WERI-Rb-1 (cell line): ENCODE results near the gene LRP1.

Source experiments
- DNase-seq: peaks from one replicate; pipeline ENCODE4 v3.0.0-alpha.2; 2020
- H3K27ac ChIP-seq: fragments of 250-450 bp; sonication (Bioruptor Pico); 2 replicates; pipeline ENCODE4 v1.5.1; 2020; ENCODE audit warnings: mild to moderate bottlenecking, moderate library complexity
- H3K27me3 ChIP-seq: fragments of 250-450 bp; sonication (Bioruptor Pico); 2 replicates; pipeline ENCODE4 v1.5.1; 2021; ENCODE audit warnings: mild to moderate bottlenecking, low read depth, moderate library complexity; ENCODE audit not compliant: insufficient read depth, severe bottlenecking
- H3K36me3 ChIP-seq: fragments of 250-450 bp; sonication (Bioruptor Pico); 2 replicates; pipeline ENCODE4 v1.5.1; 2020; ENCODE audit warnings: mild to moderate bottlenecking, moderate library complexity
- H3K4me3 ChIP-seq: 2 replicates; pipeline ENCODE4 v1.5.1; 2011; ENCODE audit warnings: low read depth, mild to moderate bottlenecking, control low read depth, low read length
- H3K9me3 ChIP-seq: fragments of 250-450 bp; sonication (Bioruptor Pico); 2 replicates; pipeline ENCODE4 v1.5.1; 2021; ENCODE audit warnings: mild to moderate bottlenecking, moderate library complexity; ENCODE audit not compliant: severe bottlenecking
- TF ChIP-seq, protein P1 (sequence below): IDR thresholded peaks from 2 replicates; pipeline ENCODE4 v1.5.1; 2011; ENCODE audit warnings: low read depth, mild to moderate bottlenecking, control low read depth, inconsistent platforms, low read length

Gene LRP1

DNA sequence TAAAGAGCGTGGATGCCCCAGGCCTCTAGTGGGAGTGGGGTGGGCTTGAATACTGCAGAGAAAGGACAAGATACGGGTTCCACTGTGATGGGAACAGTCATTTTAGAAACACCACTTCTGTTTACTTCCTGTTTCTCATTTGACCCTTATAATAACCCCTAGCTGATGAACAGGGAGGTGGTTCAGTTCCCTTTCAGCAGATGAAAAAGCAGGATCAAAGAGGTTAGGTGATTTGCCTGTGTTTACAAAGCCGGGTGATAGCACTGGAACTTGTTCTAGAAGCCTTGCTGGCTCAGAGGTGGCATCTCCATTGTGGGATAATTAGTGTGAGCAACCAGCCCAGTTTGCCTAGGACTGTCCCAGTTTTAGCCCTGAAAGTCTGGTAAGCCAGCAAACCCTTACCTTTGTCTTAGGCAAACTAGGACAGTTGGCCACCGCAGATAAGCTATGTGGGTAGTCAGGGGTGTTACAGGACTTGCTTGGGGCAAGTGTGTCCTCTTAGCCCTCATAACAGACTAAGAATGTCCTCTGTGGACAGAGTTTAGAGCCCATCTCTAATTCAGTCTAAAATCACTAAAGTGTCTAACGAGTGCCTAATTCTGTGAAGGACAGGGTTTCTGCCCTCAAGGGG is 26.6 kb downstream of the LRP1 start:
- Histone ChIP-seq H3K9me3 (no peaks in the 10 kb centered on the region), H3K36me3 (no peaks in the 10 kb centered on the region), H3K27me3 (no peaks in the 10 kb centered on the region), H3K4me3 (no peak overlapping the region), H3K27ac (no peak overlapping the region)
- TF ChIP-seq, protein P1, sequence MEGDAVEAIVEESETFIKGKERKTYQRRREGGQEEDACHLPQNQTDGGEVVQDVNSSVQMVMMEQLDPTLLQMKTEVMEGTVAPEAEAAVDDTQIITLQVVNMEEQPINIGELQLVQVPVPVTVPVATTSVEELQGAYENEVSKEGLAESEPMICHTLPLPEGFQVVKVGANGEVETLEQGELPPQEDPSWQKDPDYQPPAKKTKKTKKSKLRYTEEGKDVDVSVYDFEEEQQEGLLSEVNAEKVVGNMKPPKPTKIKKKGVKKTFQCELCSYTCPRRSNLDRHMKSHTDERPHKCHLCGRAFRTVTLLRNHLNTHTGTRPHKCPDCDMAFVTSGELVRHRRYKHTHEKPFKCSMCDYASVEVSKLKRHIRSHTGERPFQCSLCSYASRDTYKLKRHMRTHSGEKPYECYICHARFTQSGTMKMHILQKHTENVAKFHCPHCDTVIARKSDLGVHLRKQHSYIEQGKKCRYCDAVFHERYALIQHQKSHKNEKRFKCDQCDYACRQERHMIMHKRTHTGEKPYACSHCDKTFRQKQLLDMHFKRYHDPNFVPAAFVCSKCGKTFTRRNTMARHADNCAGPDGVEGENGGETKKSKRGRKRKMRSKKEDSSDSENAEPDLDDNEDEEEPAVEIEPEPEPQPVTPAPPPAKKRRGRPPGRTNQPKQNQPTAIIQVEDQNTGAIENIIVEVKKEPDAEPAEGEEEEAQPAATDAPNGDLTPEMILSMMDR = no peak
- no peak for DNase-seq

DNA sequence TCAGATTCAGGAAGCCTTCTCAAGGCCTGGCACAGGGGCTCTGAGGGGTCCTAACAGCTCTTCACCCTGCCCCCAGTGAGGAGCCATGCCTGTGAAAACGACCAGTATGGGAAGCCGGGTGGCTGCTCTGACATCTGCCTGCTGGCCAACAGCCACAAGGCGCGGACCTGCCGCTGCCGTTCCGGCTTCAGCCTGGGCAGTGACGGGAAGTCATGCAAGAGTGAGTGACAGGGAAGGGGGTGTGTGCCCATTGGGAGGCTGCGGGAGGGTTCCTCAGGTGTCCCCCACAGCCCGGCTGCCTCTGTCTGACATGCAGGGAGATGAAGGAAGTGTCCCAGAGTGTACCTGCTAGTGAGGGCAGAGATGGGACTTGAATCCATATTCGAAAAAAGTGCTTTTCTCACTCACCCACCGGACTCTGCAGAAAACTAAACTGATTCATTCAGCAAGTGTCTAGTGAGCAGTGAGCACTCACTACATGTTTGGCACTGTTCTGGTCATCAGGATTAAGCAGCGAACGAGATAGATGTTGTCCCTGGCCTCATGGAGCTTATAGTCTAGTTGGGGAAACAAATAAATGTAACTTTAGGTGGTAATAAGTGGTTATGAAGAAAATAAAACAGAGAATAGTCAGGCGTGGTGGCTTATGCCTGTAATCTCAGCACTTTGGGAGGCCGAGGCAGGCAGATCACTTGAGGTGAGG is 28.6 kb downstream of the LRP1 start:
- Histone ChIP-seq H3K9me3 (no peaks in the 10 kb centered on the region), H3K36me3 (no peaks in the 10 kb centered on the region; the same call in 1 of the 2 replicates), H3K27me3 (no peaks in the 10 kb centered on the region), H3K27ac (no peak overlapping the region), H3K4me3 (no peak overlapping the region)
- no peak for DNase-seq
- TF ChIP-seq, protein P1 = no peak

DNA sequence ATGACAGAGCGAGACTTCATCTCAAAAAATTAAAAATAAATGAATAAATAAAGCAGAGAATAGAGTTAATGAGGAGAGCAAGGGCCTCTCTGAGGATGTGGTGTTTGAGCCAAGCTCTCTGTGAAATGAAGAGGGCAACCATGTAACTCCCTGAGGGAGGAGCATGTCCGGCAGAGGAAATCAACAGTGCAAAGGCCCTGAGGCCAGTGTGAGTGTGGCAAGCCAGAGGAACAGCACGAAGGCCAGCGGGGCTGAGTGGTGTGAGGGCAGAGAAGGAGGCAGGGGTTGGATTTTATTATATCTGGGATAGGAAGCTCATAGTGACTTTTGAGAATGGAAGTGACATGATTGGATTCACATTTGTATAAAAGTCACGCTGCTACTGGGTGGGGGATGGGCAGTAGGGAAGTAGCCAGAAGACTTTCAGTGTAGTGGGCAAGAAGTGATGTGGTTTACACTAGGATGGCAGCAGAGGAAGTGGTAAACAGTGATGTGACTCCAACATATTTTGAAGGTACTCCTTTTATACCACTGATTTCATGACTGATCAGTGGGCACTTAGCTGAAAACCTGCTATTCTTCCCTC is 29.4 kb downstream of the LRP1 start:
- Histone ChIP-seq H3K36me3 (no peaks in the 10 kb centered on the region; the same call in 1 of the 2 replicates), H3K27me3 (no peaks in the 10 kb centered on the region), H3K27ac (no peak overlapping the region), H3K4me3 (no peak overlapping the region), H3K9me3 (no peaks in the 10 kb centered on the region)
- TF ChIP-seq, protein P1 = no peak
- no peak for DNase-seq

DNA sequence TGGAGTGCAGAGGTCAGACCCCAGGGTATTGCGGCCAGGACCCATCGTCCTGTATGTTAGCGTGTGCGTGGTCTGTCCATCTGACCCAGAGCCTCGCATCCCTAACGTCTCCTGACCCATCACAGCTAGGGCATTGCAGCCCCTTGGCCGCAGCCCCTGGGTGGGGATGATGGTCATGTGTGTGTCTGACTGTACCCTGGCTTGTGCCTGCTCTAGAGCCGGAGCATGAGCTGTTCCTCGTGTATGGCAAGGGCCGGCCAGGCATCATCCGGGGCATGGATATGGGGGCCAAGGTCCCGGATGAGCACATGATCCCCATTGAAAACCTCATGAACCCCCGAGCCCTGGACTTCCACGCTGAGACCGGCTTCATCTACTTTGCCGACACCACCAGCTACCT is 29.9 kb downstream of the LRP1 start:
- H3K9me3 ChIP-seq = no peaks in the 10 kb centered on the region
- no peak for DNase-seq
- H3K4me3 ChIP-seq = no peak overlapping the region
- TF ChIP-seq, protein P1 = no peak
- no peaks in the 10 kb centered on the region; the same call in 1 of the 2 replicates for H3K36me3 ChIP-seq
- no peaks in the 10 kb centered on the region for H3K27me3 ChIP-seq
- H3K27ac ChIP-seq = no peak overlapping the region

DNA sequence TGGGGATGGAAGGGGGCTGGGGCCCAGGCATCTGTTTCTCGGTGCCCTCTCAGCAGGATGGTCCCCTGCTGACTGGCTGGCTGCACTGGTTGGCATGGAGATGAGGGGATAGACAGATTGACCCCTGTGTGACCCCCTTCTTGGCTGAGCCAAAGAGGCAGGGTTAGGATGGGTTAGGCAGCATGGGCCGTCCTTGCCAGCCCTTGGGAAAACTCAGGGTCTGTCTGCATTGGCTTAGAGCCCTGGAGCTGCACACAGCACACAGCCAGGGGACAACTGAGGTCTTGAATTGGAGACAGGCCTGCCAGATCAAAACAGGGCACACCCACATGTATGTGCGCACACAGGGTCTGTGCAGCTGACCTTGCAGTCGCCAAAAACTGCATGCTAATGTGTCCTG is 30.4 kb downstream of the LRP1 start:
- Histone ChIP-seq H3K4me3 (no peak overlapping the region), H3K36me3 (no peaks in the 10 kb centered on the region; the same call in 1 of the 2 replicates), H3K27ac (no peak overlapping the region), H3K9me3 (no peaks in the 10 kb centered on the region), H3K27me3 (no peaks in the 10 kb centered on the region)
- TF ChIP-seq, protein P1 = no peak
- no peak for DNase-seq
